CD14-positive monocyte (primary cell): ENCODE results near the gene GNL1. TPM values are rescaled to one million over a fixed set of nuclear protein-coding genes. Genes with fewer than 3 reads are reported as not detected.

Source experiments
- DNase-seq, 3 donors: peaks; one replicate each; pipeline ENCODE4 v3.0.0-alpha.2; 2011 to 2022
- H2AFZ ChIP-seq: 2 replicates; pipeline ENCODE4 v1.6.0; 2012; ENCODE audit warnings: mild to moderate bottlenecking, low read depth, low read length, inconsistent platforms; ENCODE audit not compliant: insufficient read depth, poor library complexity, severe bottlenecking
- H3K27ac ChIP-seq, 2 donors: 1 replicate in 1 of 2; 2 replicates in 1 of 2; pipeline ENCODE4 v1.5.1; 2012 to 2013; ENCODE audit warnings: low read length in 2 of 2, control low read depth in 1 of 2, inconsistent platforms in 1 of 2, low read depth in 1 of 2, mild to moderate bottlenecking in 1 of 2
- H3K27me3 ChIP-seq, 2 donors: one replicate each; pipeline versions ENCODE4 v1.6.0 to v1.6.1; 2011 to 2013; ENCODE audit warnings: low read length in 2 of 2; ENCODE audit not compliant: control insufficient read depth in 2 of 2, insufficient read depth in 2 of 2
- H3K36me3 ChIP-seq, 2 donors: replicated peaks in 1 of 2; 1 replicate in 1 of 2; 2 replicates in 1 of 2; pipeline versions ENCODE4 v1.5.1 to v1.6.1; 2012 to 2013; ENCODE audit warnings: low read length in 2 of 2, control low read depth in 1 of 2, inconsistent platforms in 1 of 2, mild to moderate bottlenecking in 1 of 2; ENCODE audit not compliant: insufficient read depth in 2 of 2, control insufficient read depth in 1 of 2
- H3K4me1 ChIP-seq, 2 donors: 1 replicate in 1 of 2; 2 replicates in 1 of 2; pipeline versions ENCODE4 v1.5.1 to v1.6.1; 2012 to 2013; ENCODE audit warnings: low read length in 2 of 2, control low read depth in 1 of 2, inconsistent platforms in 1 of 2, mild to moderate bottlenecking in 1 of 2, moderate library complexity in 1 of 2; ENCODE audit not compliant: insufficient read depth in 2 of 2, control insufficient read depth in 1 of 2
- H3K4me2 ChIP-seq: replicated peaks from 2 replicates; pipeline ENCODE3; 2012; ENCODE audit warnings: low read length, moderate library complexity, mild to moderate bottlenecking; ENCODE audit not compliant: poor library complexity, severe bottlenecking; ENCODE audit errors: extremely low read depth
- H3K4me3 ChIP-seq, 3 experiments: fragments of 200-600 bp in 1 of 3; sonication (generic) in 1 of 3; replicated peaks in 1 of 3; 1 replicate in 2 of 3; 2 replicates in 1 of 3; pipeline ENCODE4 v1.5.1; 2011 to 2013; ENCODE audit warnings: low read length in 3 of 3, mild to moderate bottlenecking in 3 of 3, control low read depth in 2 of 3, low read depth in 2 of 3, inconsistent platforms in 1 of 3, moderate library complexity in 1 of 3
- H3K79me2 ChIP-seq: 2 replicates; pipeline ENCODE4 v1.6.0; 2012; ENCODE audit warnings: mild to moderate bottlenecking, control low read depth, inconsistent platforms, low read length, moderate library complexity; ENCODE audit not compliant: insufficient read depth
- H3K9ac ChIP-seq: 2 replicates; pipeline ENCODE4 v1.6.0; 2017; ENCODE audit warnings: low read length, mild to moderate bottlenecking; ENCODE audit not compliant: insufficient read depth, poor library complexity, severe bottlenecking
- H3K9me3 ChIP-seq, 2 donors: replicated peaks in 1 of 2; 1 replicate in 1 of 2; 2 replicates in 1 of 2; pipeline versions ENCODE4 v1.5.1 to v1.6.1; 2012 to 2013; ENCODE audit warnings: low read length in 2 of 2, control low read depth in 1 of 2; ENCODE audit not compliant: control insufficient read depth in 1 of 2, insufficient read depth in 1 of 2
- H4K20me1 ChIP-seq: 2 replicates; pipeline ENCODE4 v1.6.0; 2012; ENCODE audit warnings: mild to moderate bottlenecking, low read length, control low read depth, moderate library complexity; ENCODE audit not compliant: insufficient read depth
- H3K27ac Mint-ChIP-seq, 7 donors: one replicate each; pipeline ENCODE4 v1.8.0; 2020; ENCODE audit warnings: mild to moderate bottlenecking in 7 of 7, mixed read lengths in 7 of 7, moderate library complexity in 6 of 7, inconsistent platforms in 2 of 7
- H3K27me3 Mint-ChIP-seq, 3 donors: one replicate each; pipeline ENCODE4 v1.8.0; 2021 to 2022; ENCODE audit warnings: low read depth in 3 of 3, mild to moderate bottlenecking in 3 of 3, mixed read lengths in 3 of 3, moderate library complexity in 3 of 3, inconsistent platforms in 1 of 3
- H3K36me3 Mint-ChIP-seq, 2 donors: one replicate each; pipeline ENCODE4 v1.8.0; 2020; ENCODE audit warnings: mixed read lengths in 2 of 2, inconsistent platforms in 1 of 2, mild to moderate bottlenecking in 1 of 2
- H3K4me1 Mint-ChIP-seq: one replicate; pipeline ENCODE4 v1.8.0; 2020; ENCODE audit warnings: mild to moderate bottlenecking, mixed read lengths
- H3K4me3 Mint-ChIP-seq, 2 donors: one replicate each; pipeline ENCODE4 v1.8.0; 2020; ENCODE audit warnings: mild to moderate bottlenecking in 2 of 2, mixed read lengths in 2 of 2, moderate library complexity in 1 of 2
- H3K9me3 Mint-ChIP-seq, 7 donors: one replicate each; pipeline ENCODE4 v1.8.0; 2020 to 2022; ENCODE audit warnings: mixed read lengths in 7 of 7, mild to moderate bottlenecking in 6 of 7, moderate library complexity in 6 of 7, inconsistent platforms in 2 of 7
- CTCF ChIP-seq: fragments of 200-600 bp; IDR thresholded peaks from one replicate; pipeline ENCODE4 v1.8.0; 2022; ENCODE audit warnings: antibody characterized with exemption, mild to moderate bottlenecking
- WGBS: methylation state at CpG from one replicate; pipeline ENCODE4 v1.1.5; 2013; ENCODE audit warnings: missing lambda C conversion rate; ENCODE audit not compliant: insufficient coverage; 5-methylcytosine and 5-hydroxymethylcytosine counted together
- intact Hi-C, 2 donors: fragments of 100-400 bp; cut with micrococcal nuclease; formaldehyde crosslinking; loops; one replicate each; pipeline versions ENCODE4 v1.15.0 to v1.15.1; 2023
- polyA plus RNA-seq, 3 donors: library from polyadenylated mRNA; depleted of rRNA in 1 of 3; unstranded in 2 of 3; stranded (reverse) in 1 of 3; fragments of 300-500 nt in 2 of 3; fragments of >200 nt in 1 of 3; fragmentation: Illumina TruSeq in 2 of 3; gene quantifications; 1 replicate in 2 of 3; 2 replicates in 1 of 3; pipeline ENCODE4 v1.2.3, GENCODE V29; 2012 to 2021

GNL1 gene
- polyA plus RNA-seq, 3 donors = 10.3 to 13.4 (median 12.9) TPM

- Histone ChIP-seq H4K20me1 (no peaks in the 10 kb centered on the region), H3K27ac (no peak overlapping the region), H2AFZ (no peak overlapping the region), H3K27me3 (peaks cover 13 to 14% of the 10 kb centered on the region in 2 donors), H3K4me1 (peaks cover 18 to 21% of the 10 kb centered on the region in 2 donors), H3K36me3 (peaks cover 3 to 20% of the 10 kb centered on the region in 2 donors), H3K79me2 (no peaks in the 10 kb centered on the region), H3K4me2 (no peak overlapping the region), H3K4me3 (no peak overlapping the region), H3K9ac (no peak overlapping the region), H3K9me3 (no peaks in the 10 kb centered on the region)
- Mint-ChIP-seq H3K36me3 (peaks cover 23 to 30% of the 10 kb centered on the region in 2 donors), H3K4me3 (no peak overlapping the region), H3K27ac (peak overlapping the region in 1 of 7 donors; percentile 11), H3K4me1 (peaks cover 31% of the 10 kb centered on the region), H3K9me3 (no peaks in the 10 kb centered on the region), H3K27me3 (peaks cover 14 to 24% (median 21%) of the 10 kb centered on the region in 3 donors)
- 79% methylated on average over 2 of the region's 3 CpGs for WGBS
- intact Hi-C loops = loop anchor here (2.0 to 10.0 kb wide), 4 partner anchors 51 to 62 kb away; no protein-coding TSS in a partner anchor
- no peak for TF ChIP-seq CTCF
- DNase-seq = no peak
These were observed 12.5 kb downstream of the GNL1 start for GRCh38 chr6:30543821-30544220.

GRCh38 chr6:30542915-30543314 lies 13.4 kb downstream of the GNL1 start:
- H3K4me2 ChIP-seq = no peak overlapping the region
- no peaks in the 10 kb centered on the region for H3K79me2 ChIP-seq
- WGBS = no CpG with 5 or more reads among the region's 1 CpG
- peaks cover 18 to 21% of the 10 kb centered on the region in 2 donors for H3K4me1 ChIP-seq
- Mint-ChIP-seq H3K9me3 (no peaks in the 10 kb centered on the region), H3K4me1 (peaks cover 28% of the 10 kb centered on the region), H3K27ac (peak overlapping the region in 1 of 7 donors; percentile 41), H3K36me3 (peaks cover 15 to 23% of the 10 kb centered on the region in 2 donors), H3K27me3 (peaks cover 14 to 26% (median 21%) of the 10 kb centered on the region in 3 donors), H3K4me3 (peak overlapping the region in 1 of 2 donors; percentile 91)
- no peak overlapping the region for H3K27ac ChIP-seq
- H3K4me3 ChIP-seq = no peak overlapping the region
- no peak for DNase-seq
- H3K27me3 ChIP-seq = peaks cover 13 to 14% of the 10 kb centered on the region in 2 donors
- H4K20me1 ChIP-seq = no peaks in the 10 kb centered on the region
- no peak overlapping the region for H3K9ac ChIP-seq
- TF ChIP-seq CTCF = peak; percentile 11
- H3K36me3 ChIP-seq = peaks cover 0 to 16% of the 10 kb centered on the region in 2 donors
- no peaks in the 10 kb centered on the region for H3K9me3 ChIP-seq
- H2AFZ ChIP-seq = no peak overlapping the region
- intact Hi-C loops = loop anchor here (5.0 to 10.0 kb wide), 3 partner anchors 52 to 61 kb away; no protein-coding TSS in a partner anchor
